PFSK-1 (cell line): ENCODE measurements around the gene CLCN7.

ENCODE experiments used
- POLR2AphosphoS5 ChIP-seq: IDR thresholded peaks from 2 replicates; pipeline ENCODE4 v1.6.1; 2012; ENCODE audit warnings: low read depth, mild to moderate bottlenecking, control low read depth, low read length, moderate library complexity
- REST ChIP-seq, 2 experiments: IDR thresholded peaks; 2 replicates each; pipeline versions ENCODE4 v1.6.1 to v1.8.0; 2011 to 2012; ENCODE audit warnings: low read depth in 2 of 2, low read length in 2 of 2, control low read depth in 1 of 2, inconsistent platforms in 1 of 2, mild to moderate bottlenecking in 1 of 2, moderate library complexity in 1 of 2; ENCODE audit not compliant: insufficient read depth in 1 of 2

GRCh38 chr16:1505073-1505844 lies 30.4 kb upstream of the CLCN7 start:
- no peak for TF ChIP-seq POLR2AphosphoS5
- TF ChIP-seq REST (IDR thresholded peaks at IDR 0.05; ENCODE audit: insufficient read depth in 1 of 2, low read depth in 2 of 2, low read length in 2 of 2) = no peak
